ENCODE data around the gene SULT1E1. TPM values are rescaled to one million over a fixed set of nuclear protein-coding genes. Genes with fewer than 3 reads are reported as not detected.

SULT1E1 gene
- polyA plus RNA-seq, 1 donor (not counting 4 experiments of a cell fraction or from before 2014, with no cell fraction given), result 4.6 TPM

DNA sequence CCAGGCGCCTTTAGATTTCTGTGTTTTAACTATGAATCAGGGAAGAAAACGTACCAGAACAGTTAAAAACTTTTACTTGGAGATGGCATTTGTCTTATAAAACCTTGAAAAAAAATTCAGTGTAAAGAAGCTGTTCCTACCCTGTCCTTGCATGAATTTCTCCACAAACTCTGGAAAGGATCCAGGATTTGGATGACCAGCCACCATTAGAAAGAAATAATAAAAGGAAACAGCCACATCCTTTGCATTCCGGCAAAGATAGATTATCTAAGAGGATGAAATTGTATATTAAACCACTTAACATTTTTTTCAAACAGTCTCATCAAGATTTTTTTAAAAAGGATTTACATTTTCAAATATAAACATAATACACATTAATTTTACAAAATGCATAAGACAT, 10.6 kb downstream of the SULT1E1 start:
- dilution Hi-C loops (cut with MboI; ENCODE audit: extremely low pct_ligation_motif_present, low sequenced_read_pairs), result no loop called here
- no peak for FAIRE-seq
- Histone ChIP-seq H3K4me1 (ENCODE audit: control insufficient read depth, extremely low read depth, insufficient read depth, low read length) (no peaks in the 10 kb centered on the region), H4K20me1 (ENCODE audit: control insufficient read depth, extremely low read depth, insufficient read depth, low read length) (no peaks in the 10 kb centered on the region), H3K9me1 (ENCODE audit: control insufficient read depth, extremely low read depth, insufficient read depth, low read length) (no peaks in the 10 kb centered on the region), H3K27ac (ENCODE audit: control insufficient read depth, insufficient read depth, low read length) (no peak overlapping the region), H3K4me2 (ENCODE audit: control insufficient read depth, extremely low read depth, insufficient read depth, low read depth, low read length) (no peak overlapping the region), H3K79me2 (ENCODE audit: control insufficient read depth, insufficient read depth, low read length) (no peaks in the 10 kb centered on the region), H3K9me3 (ENCODE audit: control insufficient read depth, low read depth, low read length) (no peaks in the 10 kb centered on the region), H3K4me3 (ENCODE audit: control insufficient read depth in 2 of 3, extremely low read depth in 1 of 3, insufficient read depth in 2 of 3, low read depth in 1 of 3, low read length in 3 of 3) (no peak overlapping the region), H2AFZ (ENCODE audit: control insufficient read depth, low read length) (no peak overlapping the region), H3K36me3 (ENCODE audit: control insufficient read depth in 2 of 2, extremely low read depth in 1 of 2, insufficient read depth in 2 of 2, low read length in 2 of 2) (no peaks in the 10 kb centered on the region), H3K27me3 (ENCODE audit: control insufficient read depth, extremely low read depth, insufficient read depth, low read length) (no peaks in the 10 kb centered on the region), H3K9ac (ENCODE audit: control insufficient read depth, extremely low read depth, insufficient read depth, low read length) (no peak overlapping the region)
- DNase-seq (ENCODE audit: low read depth, low spot score), result no peak
- TF ChIP-seq, protein P1, sequence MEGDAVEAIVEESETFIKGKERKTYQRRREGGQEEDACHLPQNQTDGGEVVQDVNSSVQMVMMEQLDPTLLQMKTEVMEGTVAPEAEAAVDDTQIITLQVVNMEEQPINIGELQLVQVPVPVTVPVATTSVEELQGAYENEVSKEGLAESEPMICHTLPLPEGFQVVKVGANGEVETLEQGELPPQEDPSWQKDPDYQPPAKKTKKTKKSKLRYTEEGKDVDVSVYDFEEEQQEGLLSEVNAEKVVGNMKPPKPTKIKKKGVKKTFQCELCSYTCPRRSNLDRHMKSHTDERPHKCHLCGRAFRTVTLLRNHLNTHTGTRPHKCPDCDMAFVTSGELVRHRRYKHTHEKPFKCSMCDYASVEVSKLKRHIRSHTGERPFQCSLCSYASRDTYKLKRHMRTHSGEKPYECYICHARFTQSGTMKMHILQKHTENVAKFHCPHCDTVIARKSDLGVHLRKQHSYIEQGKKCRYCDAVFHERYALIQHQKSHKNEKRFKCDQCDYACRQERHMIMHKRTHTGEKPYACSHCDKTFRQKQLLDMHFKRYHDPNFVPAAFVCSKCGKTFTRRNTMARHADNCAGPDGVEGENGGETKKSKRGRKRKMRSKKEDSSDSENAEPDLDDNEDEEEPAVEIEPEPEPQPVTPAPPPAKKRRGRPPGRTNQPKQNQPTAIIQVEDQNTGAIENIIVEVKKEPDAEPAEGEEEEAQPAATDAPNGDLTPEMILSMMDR (optimal IDR thresholded peaks at IDR 0.05 in 1 of 3, IDR thresholded peaks at IDR 0.05 in 1 of 3, conservative IDR thresholded peaks at IDR 0.05 in 1 of 3; ENCODE audit: extremely low read depth in 1 of 3, insufficient read depth in 2 of 3, low read length in 3 of 3), result no peak
- no peak for TF ChIP-seq EZH2 (IDR thresholded peaks at IDR 0.05; ENCODE audit: low read length)

DNA sequence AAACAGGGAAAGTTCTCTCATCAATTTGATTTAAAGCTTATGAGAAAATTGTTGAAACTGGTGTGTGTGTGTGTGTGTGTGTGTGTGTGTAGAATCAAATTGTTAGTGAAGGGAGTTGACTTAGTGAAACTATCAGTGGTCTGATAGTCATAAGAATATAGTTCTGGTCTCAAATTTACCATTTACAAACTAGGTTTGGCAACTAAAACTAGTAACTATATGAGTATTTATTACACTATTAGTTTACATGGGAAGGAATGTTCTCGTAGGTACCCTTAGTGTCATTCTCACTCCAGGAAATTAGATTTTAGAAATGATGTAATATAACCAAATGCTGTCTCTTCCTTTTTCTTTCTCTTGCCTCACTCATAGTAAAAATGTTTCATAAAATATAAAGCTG, 11.9 kb downstream of the SULT1E1 start:
- no peaks in the 10 kb centered on the region for H3K4me1 ChIP-seq (ENCODE audit: control insufficient read depth, extremely low read depth, insufficient read depth, low read length)
- DNase-seq (ENCODE audit: low read depth, low spot score), result no peak
- dilution Hi-C loops (cut with MboI; ENCODE audit: extremely low pct_ligation_motif_present, low sequenced_read_pairs), result no loop called here
- no peak for FAIRE-seq
- no peaks in the 10 kb centered on the region for H3K79me2 ChIP-seq (ENCODE audit: control insufficient read depth, insufficient read depth, low read length)
- H3K9ac ChIP-seq (ENCODE audit: control insufficient read depth, extremely low read depth, insufficient read depth, low read length), result no peak overlapping the region
- H2AFZ ChIP-seq (ENCODE audit: control insufficient read depth, low read length), result no peak overlapping the region
- no peaks in the 10 kb centered on the region for H4K20me1 ChIP-seq (ENCODE audit: control insufficient read depth, extremely low read depth, insufficient read depth, low read length)
- H3K36me3 ChIP-seq (ENCODE audit: control insufficient read depth in 2 of 2, extremely low read depth in 1 of 2, insufficient read depth in 2 of 2, low read length in 2 of 2), result no peaks in the 10 kb centered on the region
- no peaks in the 10 kb centered on the region for H3K9me3 ChIP-seq (ENCODE audit: control insufficient read depth, low read depth, low read length)
- no peak overlapping the region for H3K4me2 ChIP-seq (ENCODE audit: control insufficient read depth, extremely low read depth, insufficient read depth, low read depth, low read length)
- no peaks in the 10 kb centered on the region for H3K27me3 ChIP-seq (ENCODE audit: control insufficient read depth, extremely low read depth, insufficient read depth, low read length)
- TF ChIP-seq, protein P1 (optimal IDR thresholded peaks at IDR 0.05 in 1 of 3, IDR thresholded peaks at IDR 0.05 in 1 of 3, conservative IDR thresholded peaks at IDR 0.05 in 1 of 3; ENCODE audit: extremely low read depth in 1 of 3, insufficient read depth in 2 of 3, low read length in 3 of 3), result no peak
- TF ChIP-seq EZH2 (IDR thresholded peaks at IDR 0.05; ENCODE audit: low read length), result no peak
- H3K4me3 ChIP-seq (ENCODE audit: control insufficient read depth in 2 of 3, extremely low read depth in 1 of 3, insufficient read depth in 2 of 3, low read depth in 1 of 3, low read length in 3 of 3), result no peak overlapping the region
- no peak overlapping the region for H3K27ac ChIP-seq (ENCODE audit: control insufficient read depth, insufficient read depth, low read length)
- H3K9me1 ChIP-seq (ENCODE audit: control insufficient read depth, extremely low read depth, insufficient read depth, low read length), result no peaks in the 10 kb centered on the region

Data from keratinocyte (primary cell).